OCI-LY7 (cell line): ENCODE data around the gene DNAL4. TPM values are rescaled to one million over a fixed set of nuclear protein-coding genes. Genes with fewer than 3 reads are reported as not detected.

Source experiments
- BruUV-seq: library from RNA; stranded (reverse); fragments of 400-500 nt; replicated peaks from 2 replicates; lab custom pipeline; 2021; lab: Mats Ljungman, UMichigan
- CTCF ChIA-PET: fragments of 300-600 bp; sonication (Branson Sonifier 250); formaldehyde crosslinking; loops from one replicate; lab custom pipeline; 2022; ENCODE audit warnings: antibody characterized with exemption; ENCODE audit not compliant: unreplicated experiment; lab: Charles Lee
- POLR2A ChIA-PET: fragments of 300-600 bp; sonication (Branson Sonifier 250); formaldehyde crosslinking; loops from one replicate; lab custom pipeline; 2022; ENCODE audit warnings: antibody characterized with exemption; lab: Charles Lee
- DNase-seq: peaks from one replicate; pipeline ENCODE4 v3.0.0-alpha.2; 2015; ENCODE audit warnings: low spot score
- H2AFZ ChIP-seq: fragments of 200-600 bp; sonication (generic), shearing (Covaris generic); 2 replicates; pipeline ENCODE4 v1.6.1; 2014; ENCODE audit warnings: mild to moderate bottlenecking, antibody characterized with exemption, low read length, moderate library complexity
- H3K27ac ChIP-seq: fragments of 200-600 bp; sonication (generic); 2 replicates; pipeline ENCODE4 v1.5.1; 2014; ENCODE audit warnings: mixed run types, low read depth, mild to moderate bottlenecking, moderate library complexity, low read length, inconsistent platforms; ENCODE audit not compliant: poor library complexity, severe bottlenecking
- H3K36me3 ChIP-seq: fragments of 200-600 bp; sonication (generic); 2 replicates; pipeline ENCODE4 v1.6.1; 2014; ENCODE audit warnings: mild to moderate bottlenecking, antibody characterized with exemption, low read length, moderate library complexity, mixed read lengths; ENCODE audit not compliant: insufficient read depth
- H3K4me1 ChIP-seq: fragments of 200-600 bp; sonication (generic); 2 replicates; pipeline ENCODE4 v1.5.1; 2014; ENCODE audit warnings: mild to moderate bottlenecking, low read length; ENCODE audit not compliant: insufficient read depth, poor library complexity, severe bottlenecking
- H3K4me2 ChIP-seq: fragments of 200-600 bp; sonication (generic); 2 replicates; pipeline ENCODE4 v1.6.1; 2014; ENCODE audit warnings: mild to moderate bottlenecking, low read length
- H3K4me3 ChIP-seq: fragments of 200-600 bp; sonication (generic); 2 replicates; pipeline ENCODE4 v1.5.1; 2014; ENCODE audit warnings: mild to moderate bottlenecking, low read depth, low read length; ENCODE audit not compliant: poor library complexity, severe bottlenecking
- H3K79me2 ChIP-seq: fragments of 200-600 bp; sonication (generic); 2 replicates; pipeline ENCODE4 v1.6.1; 2016; ENCODE audit warnings: low read depth, mild to moderate bottlenecking, low read length, moderate library complexity, mixed read lengths; ENCODE audit not compliant: insufficient read depth
- H3K9me2 ChIP-seq: fragments of 200-600 bp; sonication (generic); 2 replicates; pipeline ENCODE4 v1.6.1; 2016; ENCODE audit warnings: mild to moderate bottlenecking, low read length, mixed read lengths; ENCODE audit not compliant: insufficient read depth
- H3K9me3 ChIP-seq: fragments of 200-600 bp; sonication (generic); 2 replicates; pipeline ENCODE4 v1.6.1; 2014; ENCODE audit warnings: mild to moderate bottlenecking, mixed run types, low read length, mixed read lengths
- H4K20me1 ChIP-seq: fragments of 200-600 bp; sonication (generic); 2 replicates; pipeline ENCODE4 v1.6.1; 2014; ENCODE audit warnings: mild to moderate bottlenecking, antibody characterized with exemption, low read length, moderate library complexity, mixed read lengths; ENCODE audit not compliant: insufficient read depth
- EZH2phosphoT487 ChIP-seq: fragments of 200-600 bp; sonication (generic); IDR thresholded peaks from 2 replicates; pipeline ENCODE4 v1.6.1; 2018; ENCODE audit warnings: low read depth, borderline replicate concordance, mild to moderate bottlenecking, mixed run types, antibody characterized with exemption, low read length, moderate library complexity, mixed read lengths
- intact Hi-C: fragments of 100-400 bp; cut with micrococcal nuclease; formaldehyde crosslinking; loops from one replicate; pipeline ENCODE4 v1.10.0; 2022; ENCODE audit not compliant: unreplicated experiment
- total RNA-seq, 2 experiments: library from RNA; depleted of rRNA in 1 of 2; stranded (reverse); fragments of >200 nt in 1 of 2; shearing (Covaris generic) in 1 of 2; gene quantifications; 2 replicates each; pipeline ENCODE4 v1.2.3, GENCODE V29; 2014 to 2022
- TF ChIP-seq, protein P1 (sequence below): fragments of 200-600 bp; sonication (generic); conservative IDR thresholded peaks from 2 replicates; pipeline ENCODE4 v1.5.1; 2014; ENCODE audit warnings: mild to moderate bottlenecking, antibody characterized with exemption, low read length, moderate library complexity, mixed read lengths

The DNAL4 gene
- total RNA-seq, 2 experiments from 2014 or later = 6.6 to 7.1 TPM

DNA sequence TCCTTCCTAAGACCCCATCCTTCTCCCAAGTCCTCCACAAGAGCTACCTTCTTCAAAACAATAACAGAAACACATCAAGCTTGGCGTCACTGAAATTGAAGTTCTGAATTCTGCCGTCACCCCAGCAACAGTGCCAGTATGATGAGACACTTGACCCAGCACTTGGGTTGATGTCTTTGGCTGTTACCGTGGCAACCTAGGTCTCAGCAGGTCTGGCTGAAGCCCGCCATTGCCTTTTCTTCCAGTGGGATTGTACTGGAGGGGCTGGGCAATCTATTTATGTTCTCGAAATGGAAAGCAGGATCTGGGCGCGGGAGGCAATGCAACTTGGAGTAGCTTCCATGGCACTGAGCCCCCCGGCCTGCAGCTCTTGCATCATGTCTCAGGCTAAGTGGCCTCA lies 26.1 kb upstream of the DNAL4 start:
- Histone ChIP-seq H3K4me2 (no peak overlapping the region), H3K4me1 (no peaks in the 10 kb centered on the region), H3K9me3 (no peaks in the 10 kb centered on the region), H3K36me3 (no peaks in the 10 kb centered on the region), H2AFZ (no peak overlapping the region), H3K4me3 (no peak overlapping the region), H3K27ac (no peak overlapping the region), H4K20me1 (no peaks in the 10 kb centered on the region), H3K9me2 (no peaks in the 10 kb centered on the region), H3K79me2 (no peaks in the 10 kb centered on the region)
- CTCF ChIA-PET = no interaction called here
- no peak for DNase-seq
- no peak for TF ChIP-seq EZH2phosphoT487
- TF ChIP-seq, protein P1, sequence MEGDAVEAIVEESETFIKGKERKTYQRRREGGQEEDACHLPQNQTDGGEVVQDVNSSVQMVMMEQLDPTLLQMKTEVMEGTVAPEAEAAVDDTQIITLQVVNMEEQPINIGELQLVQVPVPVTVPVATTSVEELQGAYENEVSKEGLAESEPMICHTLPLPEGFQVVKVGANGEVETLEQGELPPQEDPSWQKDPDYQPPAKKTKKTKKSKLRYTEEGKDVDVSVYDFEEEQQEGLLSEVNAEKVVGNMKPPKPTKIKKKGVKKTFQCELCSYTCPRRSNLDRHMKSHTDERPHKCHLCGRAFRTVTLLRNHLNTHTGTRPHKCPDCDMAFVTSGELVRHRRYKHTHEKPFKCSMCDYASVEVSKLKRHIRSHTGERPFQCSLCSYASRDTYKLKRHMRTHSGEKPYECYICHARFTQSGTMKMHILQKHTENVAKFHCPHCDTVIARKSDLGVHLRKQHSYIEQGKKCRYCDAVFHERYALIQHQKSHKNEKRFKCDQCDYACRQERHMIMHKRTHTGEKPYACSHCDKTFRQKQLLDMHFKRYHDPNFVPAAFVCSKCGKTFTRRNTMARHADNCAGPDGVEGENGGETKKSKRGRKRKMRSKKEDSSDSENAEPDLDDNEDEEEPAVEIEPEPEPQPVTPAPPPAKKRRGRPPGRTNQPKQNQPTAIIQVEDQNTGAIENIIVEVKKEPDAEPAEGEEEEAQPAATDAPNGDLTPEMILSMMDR = no peak
- intact Hi-C loops = loop anchor here (10.0 kb wide), 1 partner anchor 95 kb away; no protein-coding TSS in a partner anchor
- POLR2A ChIA-PET = no interaction called here
- no TSS peak for BruUV-seq

DNA sequence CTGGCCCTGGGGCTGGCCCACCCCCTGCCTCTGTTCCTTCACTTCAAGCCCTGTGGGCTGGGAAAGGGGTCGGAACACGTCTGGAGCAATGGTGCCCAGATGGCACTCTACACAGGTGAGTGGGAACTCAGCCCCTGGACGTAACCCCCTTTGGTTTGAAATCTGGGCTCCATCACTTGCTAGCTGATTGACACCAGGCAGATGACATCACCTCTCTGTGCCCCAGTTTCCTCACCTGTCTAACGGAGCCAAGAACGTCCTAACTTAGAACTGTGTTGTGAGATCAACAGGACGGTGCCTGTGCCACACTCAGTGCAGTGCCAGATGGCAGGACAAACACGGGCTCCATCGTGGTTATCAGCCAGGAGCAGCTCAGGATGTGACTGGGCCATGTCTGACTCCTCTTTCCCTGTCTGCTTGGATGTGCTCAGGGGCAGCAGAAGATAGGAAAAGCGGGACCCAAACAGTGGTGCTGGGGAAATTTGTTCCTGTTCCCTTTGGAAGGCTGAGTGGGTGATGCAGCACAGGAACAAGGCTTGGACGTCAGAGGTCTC lies 25.5 kb upstream of the DNAL4 start:
- H2AFZ ChIP-seq = no peak overlapping the region
- H4K20me1 ChIP-seq = no peaks in the 10 kb centered on the region
- DNase-seq = no peak
- H3K9me2 ChIP-seq = no peaks in the 10 kb centered on the region
- BruUV-seq = no TSS peak
- no peaks in the 10 kb centered on the region for H3K79me2 ChIP-seq
- H3K9me3 ChIP-seq = no peaks in the 10 kb centered on the region
- no peak overlapping the region for H3K27ac ChIP-seq
- no peaks in the 10 kb centered on the region for H3K4me1 ChIP-seq
- POLR2A ChIA-PET = no interaction called here
- intact Hi-C loops = no loop called here
- no peaks in the 10 kb centered on the region for H3K36me3 ChIP-seq
- TF ChIP-seq, protein P1 = no peak
- no peak for TF ChIP-seq EZH2phosphoT487
- no peak overlapping the region for H3K4me3 ChIP-seq
- H3K4me2 ChIP-seq = no peak overlapping the region
- CTCF ChIA-PET = no interaction called here

DNA sequence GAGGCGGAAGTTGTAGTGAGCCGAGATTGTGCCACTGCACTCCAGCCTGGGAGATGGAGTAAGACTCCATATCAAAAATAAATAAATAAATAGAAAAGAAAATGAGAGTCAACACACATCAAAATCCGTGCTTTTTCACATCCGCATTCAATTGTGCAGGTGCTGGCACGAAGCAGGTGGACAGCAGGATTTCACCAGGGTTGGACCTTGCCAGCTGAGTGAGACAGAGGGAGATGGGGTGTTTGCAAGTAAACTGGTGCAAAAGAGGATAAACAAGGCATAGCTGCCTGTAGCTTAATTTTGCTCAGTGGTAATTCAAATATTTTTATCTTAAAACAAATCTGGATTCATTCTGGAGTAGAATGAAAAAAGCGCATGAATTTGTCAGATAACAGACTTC lies 23.3 kb upstream of the DNAL4 start:
- no peaks in the 10 kb centered on the region for H3K9me2 ChIP-seq
- no TSS peak for BruUV-seq

More for the DNA sequence above, 23.3 kb upstream of the DNAL4 start:
- Histone ChIP-seq H3K4me3 (no peak overlapping the region), H3K4me1 (no peaks in the 10 kb centered on the region), H3K27ac (no peak overlapping the region), H3K36me3 (no peaks in the 10 kb centered on the region), H4K20me1 (no peaks in the 10 kb centered on the region), H2AFZ (no peak overlapping the region), H3K9me3 (no peaks in the 10 kb centered on the region), H3K4me2 (no peak overlapping the region), H3K79me2 (no peaks in the 10 kb centered on the region)
- TF ChIP-seq, protein P1 = no peak
- no peak for TF ChIP-seq EZH2phosphoT487
- POLR2A ChIA-PET = no interaction called here
- CTCF ChIA-PET = no interaction called here
- intact Hi-C loops = no loop called here
- no peak for DNase-seq
